HG03039 (cell line): Measurements from ENCODE around the gene ZZZ3.
"Not testable (repeated sequence)": the region's sequence is repeated elsewhere in the genome, so short reads cannot be mapped to it uniquely, and the experiment has no call there.

Source experiments
- ATAC-seq: cut with Tn5 transposase; IDR thresholded peaks from one replicate; pipeline ENCODE4 v1.9.1; 2021; ENCODE audit warnings: mild to moderate bottlenecking, moderate library complexity; ENCODE audit not compliant: unreplicated experiment

The ZZZ3 gene

DNA sequence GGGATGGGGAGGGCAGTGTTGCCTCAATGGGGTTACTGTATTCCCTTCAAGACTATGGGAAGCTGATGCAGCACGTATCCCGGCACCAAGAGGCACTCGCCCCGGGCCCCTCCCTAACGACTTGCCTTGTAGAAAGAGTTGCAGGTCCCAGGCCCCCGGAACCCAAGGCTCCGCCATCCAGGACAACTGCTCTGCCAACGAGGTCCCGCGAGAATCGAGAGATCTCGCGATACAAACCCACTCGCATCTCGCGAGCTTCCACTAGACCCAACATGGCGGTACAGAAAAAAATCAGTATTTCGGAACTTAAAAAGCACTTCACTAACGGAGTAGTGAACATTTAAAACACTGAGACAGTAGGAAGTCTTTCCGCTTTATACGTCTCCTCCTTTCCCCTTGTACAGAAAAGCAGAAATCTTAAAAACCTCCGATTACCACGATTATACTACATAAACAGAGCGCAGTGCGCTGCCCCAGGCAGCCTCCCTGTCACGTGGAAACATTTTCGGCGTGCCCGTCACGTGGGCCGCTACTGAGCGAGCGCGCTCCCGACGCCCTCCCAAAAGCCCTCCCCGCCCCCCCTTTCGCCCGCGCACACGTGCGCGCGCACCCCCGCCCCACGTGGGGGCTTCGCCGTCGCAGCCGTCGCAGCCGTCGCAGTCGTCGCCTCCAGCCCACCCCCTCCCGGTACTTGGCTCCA is at the start of gene ZZZ3:
Gene ZZZ3, minus strand, starts transcription at position 199 of the 700 bp plus-strand sequence. CDS start 49,304 bp downstream, outside the sequence.
- peak; percentile 63 for ATAC-seq

DNA sequence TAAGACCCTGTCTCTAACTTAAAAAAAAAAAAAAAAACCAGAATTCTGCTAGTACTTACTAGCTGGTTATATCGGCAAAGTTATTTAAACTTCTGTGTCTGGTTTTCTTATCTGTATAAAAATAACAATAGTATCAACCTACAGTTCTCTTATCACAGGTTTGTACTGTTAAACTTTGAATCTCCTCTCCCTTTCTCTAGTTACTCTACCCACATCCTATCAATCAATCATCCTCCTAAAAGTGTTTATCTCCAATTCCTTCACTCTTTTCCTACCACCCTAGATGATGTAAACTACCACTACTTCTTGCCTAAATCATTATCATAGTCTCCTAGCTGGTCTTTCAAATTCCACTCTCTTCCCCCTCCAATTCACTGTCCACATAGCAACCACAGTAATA is 49.6 kb upstream of the ZZZ3 start:
- ATAC-seq, result no peak

DNA sequence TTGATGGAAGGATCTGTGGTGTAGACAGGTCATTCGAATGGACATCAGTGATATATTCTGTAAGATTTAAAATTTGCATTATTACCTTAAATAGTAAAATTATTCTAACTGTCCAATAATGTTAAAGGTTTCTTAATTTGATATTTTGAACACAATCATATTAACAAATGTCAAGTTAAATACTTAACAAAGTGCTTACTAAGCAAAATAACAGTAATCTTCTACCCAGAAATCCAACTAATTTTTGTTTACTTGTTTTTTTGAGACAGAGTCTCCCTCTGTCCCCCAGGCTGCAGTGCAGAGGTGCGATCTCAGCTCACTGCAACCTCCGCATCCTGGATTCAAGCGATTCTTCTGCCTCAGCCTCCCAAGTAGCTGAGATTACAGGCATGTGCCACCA is 43.2 kb upstream of the ZZZ3 start:
- no peak for ATAC-seq

DNA sequence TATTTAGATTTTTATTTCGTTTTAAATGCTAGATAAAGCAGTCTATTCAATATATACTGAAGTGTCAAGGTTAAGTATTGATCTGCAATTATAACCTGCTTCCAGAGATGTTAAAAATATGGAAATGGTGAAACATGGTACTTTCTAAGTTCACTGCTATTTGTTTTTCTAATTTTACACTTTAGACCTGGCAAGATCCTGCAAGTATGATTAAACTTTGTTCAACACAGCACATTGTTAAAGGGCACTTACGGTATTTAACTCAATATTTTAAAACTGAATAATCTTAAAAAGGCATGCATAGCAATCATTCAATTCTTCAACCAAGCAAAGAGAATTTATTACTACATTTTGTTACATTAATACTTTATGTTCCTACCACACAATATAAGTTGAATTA is 35.7 kb upstream of the ZZZ3 start:
- no peak for ATAC-seq

DNA sequence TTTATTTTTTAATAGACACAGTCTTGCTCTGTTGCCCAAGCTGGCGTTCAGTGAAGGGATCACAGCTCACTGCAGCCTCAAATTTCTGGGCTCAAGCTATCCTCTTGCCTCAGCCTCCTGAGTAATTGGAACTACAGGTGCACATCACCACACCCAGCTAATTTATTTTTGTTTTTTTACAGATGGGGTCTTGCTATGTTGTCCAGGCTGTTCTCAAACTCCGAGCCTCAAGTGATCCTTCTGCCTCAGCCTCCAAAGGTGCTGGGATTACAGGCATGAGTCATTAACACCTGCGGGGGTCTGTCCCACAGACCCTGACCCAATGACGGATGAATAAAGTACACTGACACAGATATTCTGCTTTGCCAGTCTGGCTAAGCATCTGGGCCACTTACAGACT is 33.6 kb upstream of the ZZZ3 start:
- ATAC-seq, result no peak

DNA sequence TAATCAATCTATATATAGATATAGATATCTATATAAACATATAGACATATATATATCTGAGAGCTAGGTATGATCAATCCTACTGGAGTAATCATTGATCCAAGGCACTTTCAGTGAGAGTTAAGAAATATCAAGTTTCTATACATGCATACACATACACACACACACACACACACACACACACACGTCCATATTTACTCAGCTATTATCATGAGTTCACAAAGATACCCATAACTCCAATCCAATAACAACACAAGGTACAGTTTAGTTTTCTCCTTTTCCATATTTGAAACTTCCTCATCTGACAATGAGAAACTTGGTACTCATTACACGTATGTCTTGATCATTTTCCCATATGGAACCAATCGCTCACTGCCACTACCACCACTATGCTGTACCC is 27.3 kb upstream of the ZZZ3 start:
- ATAC-seq, result no peak

DNA sequence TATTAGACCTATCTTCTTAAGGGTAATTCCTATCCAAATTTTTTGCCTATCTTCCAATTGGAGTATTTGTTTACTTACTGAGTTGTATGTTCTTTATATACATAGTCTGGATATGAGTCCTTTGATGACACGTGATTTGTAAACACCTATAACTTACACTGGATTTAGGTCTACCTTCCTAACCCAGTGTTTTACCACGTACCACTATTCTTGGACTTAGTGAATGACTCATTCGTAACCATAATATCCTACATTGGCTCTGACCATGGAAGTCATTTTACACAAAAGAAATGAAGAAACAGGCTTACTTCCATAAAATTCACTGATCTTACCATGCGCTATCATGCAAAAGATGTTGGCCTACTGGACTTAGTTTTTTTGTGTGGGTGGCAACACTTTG is 23.9 kb upstream of the ZZZ3 start:
- ATAC-seq, result no peak

DNA sequence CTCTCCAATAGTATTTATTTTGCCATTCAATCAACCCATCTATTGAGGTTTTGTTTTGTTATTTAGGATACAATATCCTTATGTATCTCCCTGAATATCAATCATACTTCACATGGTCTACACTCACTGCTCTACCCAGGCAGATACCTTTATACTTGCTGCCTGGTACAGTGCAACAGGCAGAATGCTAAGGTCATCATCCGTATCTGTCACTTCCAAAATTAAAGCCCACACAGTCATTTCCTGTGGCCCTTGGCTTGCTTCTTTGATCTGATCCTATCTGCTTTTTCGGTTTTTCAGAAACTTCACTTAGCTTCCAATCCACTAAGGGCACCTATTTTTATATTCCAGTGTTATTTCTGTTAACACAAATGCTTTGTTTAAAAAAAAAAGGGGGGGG is 22.3 kb upstream of the ZZZ3 start:
- no peak for ATAC-seq

DNA sequence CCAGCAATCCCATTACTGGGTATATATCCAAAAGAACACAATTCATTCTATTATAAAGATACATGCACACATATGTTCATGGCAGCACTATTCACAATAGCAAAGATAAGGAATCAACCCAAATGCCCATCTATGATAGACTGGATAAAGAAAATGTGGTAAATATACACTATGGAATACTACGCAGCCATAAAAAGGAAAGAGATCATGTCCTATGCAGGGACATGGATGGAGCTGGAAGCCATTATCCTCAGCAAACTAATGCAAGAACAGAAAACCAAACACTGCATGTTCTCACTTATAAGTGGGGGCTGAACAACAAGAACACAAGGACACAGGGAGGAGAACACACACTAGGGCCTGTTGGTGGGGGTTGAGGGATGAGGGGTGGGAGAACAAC is 17.2 kb upstream of the ZZZ3 start:
- not testable (repeated sequence) for ATAC-seq

DNA sequence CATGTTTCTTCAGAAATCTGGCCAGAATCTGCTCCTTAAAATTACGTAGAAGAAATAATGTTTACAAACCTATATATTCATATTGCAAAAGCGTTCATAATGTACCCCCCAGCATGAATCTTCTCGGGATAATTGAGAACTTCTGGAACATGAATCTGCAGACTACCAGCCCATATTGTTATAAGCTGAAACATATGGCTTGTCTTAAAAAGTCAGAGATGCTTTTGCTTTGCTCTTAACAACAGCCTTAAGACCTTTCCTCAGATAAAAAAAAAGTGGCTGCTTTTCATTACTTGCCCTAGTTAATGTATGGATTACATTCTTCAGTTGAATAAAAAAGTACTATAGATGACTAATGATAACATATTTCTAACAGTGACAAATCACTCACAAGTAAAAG is 15.0 kb upstream of the ZZZ3 start:
- ATAC-seq, result no peak

DNA sequence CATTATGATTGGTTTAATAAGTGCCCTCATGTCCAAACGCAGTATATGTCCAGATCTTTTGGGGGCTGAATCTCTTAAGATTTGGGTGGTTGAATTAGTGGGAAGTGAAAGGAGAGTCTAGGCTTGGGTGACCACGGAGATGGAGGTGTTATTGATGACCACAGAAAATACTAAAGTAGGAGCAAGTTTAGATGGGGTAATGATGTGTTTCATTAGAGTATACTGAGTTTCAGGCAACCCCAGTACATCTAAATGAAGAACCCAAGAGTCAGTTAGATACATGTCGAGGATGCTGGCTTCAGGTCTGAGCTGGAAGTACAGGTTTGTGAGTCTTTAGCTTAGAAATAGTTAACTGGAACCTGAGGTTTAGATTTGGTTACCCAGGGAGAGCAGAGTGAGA is 6.5 kb upstream of the ZZZ3 start:
- no peak for ATAC-seq

DNA sequence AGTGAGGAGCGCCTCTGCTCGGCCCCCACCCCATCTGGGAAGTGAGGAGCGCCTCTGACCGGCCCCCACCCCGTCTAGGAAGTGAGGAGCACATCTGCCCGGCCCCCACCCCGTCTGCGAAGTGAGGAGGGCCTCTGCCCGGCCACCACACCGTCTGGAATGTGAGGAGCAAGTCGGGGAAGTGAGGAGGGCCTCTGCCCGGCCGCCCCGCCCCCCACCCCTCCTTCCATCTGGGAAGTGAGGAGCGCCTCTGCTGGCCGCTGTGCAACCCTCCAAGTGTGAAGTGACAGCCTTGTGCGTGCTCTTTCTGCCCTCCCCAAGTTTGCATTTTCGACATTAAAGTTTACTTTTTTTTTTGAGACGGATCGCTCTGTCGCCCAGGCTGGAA is 5.1 kb upstream of the ZZZ3 start:
- ATAC-seq, result no peak

DNA sequence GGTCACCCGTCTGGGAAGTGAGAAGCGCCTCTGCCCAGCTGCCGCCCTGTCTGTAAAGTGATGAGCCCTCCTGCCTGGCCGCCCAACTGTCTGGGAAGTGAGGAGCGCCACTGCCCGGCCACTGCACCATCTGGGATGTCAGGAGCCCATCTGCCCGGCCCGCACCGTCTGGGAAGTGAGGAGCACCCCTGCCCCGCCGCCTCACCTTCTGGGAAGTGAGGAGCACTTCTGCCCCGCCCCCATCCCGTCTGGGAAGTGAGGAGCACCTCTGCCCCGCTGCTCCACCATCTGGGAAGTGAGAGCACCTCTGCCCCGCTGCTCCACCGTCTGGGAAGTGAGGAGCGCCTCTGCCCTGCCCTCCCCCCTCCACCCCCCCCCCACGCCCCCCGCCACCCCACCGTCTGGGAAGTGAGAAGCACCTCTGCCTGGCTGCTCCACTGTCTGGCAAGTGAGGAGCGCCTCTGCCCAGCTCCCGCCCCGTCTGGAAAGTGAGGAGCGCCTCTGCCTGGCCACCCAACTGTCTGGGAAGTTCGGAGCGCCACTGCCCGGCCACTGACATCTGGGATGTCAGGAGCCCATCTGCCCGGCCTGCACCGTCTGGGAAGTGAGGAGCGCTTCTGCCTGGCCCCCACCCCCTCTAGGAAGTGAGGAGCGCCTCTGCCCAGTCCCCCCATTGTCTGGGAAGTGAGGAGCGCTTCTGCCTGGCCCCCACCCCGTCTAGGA is 4.5 kb upstream of the ZZZ3 start:
- ATAC-seq, result no peak

DNA sequence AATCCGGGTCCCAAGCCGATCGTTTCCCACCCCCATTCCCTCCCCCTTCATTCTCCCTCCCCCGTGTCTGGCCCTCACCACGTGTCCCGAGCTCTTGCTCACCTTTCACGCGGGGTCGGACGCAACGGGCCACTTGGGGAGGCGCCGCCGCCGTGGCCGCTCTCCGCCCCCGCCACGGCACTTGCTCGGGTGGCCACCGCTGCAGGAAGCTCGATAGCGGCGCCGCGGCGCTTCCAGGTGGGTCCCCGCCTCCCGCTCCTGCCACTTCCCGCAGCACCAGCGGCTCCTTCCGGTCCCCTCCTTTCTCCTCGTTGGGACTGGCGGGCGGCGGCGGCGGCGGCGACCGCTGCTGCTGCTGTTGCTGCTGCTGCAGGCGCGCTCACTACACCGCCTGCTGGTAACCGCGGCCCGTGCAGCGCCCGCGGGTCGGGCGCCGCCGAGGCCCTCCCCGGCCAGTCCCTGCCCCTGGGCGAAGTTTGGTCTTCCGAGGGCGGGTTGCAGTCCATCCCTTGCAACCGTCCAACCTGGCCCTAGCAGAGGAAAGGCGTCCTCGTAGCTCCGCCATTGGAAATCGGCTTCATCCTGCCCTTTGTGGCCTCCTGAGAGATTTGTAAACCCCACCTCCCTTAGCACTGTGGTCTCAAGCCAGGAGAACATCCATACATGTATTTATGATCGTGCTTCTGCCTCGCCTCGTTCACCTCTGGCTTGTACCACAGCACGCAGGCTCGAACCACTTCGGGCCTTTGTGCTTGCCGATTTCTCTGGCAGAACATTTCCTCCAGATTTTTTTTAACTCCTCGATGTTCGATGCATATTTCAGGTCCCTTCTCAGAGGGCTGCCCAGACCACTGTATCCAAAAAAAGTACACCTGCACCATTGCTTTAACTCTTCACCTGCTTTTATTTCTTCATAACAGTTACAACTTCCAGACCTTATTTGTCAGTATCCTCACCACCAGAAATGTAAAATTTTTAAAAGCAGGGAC is 996 bp upstream of the ZZZ3 start:
- ATAC-seq, result peak; percentile 71

DNA sequence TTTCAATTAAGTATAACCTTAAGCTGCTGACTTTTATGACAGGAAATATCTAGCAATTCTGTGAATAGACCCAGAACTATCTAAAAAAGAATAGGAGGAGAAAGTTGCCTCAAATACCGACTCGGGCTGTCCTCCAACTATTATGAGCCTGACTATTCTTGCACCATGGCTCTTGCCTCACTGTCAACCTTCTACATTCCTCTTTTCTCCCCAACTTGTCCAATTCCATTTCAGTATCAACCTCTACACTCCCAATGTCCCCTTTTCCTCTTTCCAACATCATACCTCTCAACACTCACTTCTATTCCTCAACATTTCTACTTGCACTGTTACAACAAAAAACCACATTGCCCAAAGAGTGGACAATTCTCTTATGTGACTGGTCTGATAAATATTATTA is 2.3 kb downstream of the ZZZ3 start:
- ATAC-seq, result no peak

DNA sequence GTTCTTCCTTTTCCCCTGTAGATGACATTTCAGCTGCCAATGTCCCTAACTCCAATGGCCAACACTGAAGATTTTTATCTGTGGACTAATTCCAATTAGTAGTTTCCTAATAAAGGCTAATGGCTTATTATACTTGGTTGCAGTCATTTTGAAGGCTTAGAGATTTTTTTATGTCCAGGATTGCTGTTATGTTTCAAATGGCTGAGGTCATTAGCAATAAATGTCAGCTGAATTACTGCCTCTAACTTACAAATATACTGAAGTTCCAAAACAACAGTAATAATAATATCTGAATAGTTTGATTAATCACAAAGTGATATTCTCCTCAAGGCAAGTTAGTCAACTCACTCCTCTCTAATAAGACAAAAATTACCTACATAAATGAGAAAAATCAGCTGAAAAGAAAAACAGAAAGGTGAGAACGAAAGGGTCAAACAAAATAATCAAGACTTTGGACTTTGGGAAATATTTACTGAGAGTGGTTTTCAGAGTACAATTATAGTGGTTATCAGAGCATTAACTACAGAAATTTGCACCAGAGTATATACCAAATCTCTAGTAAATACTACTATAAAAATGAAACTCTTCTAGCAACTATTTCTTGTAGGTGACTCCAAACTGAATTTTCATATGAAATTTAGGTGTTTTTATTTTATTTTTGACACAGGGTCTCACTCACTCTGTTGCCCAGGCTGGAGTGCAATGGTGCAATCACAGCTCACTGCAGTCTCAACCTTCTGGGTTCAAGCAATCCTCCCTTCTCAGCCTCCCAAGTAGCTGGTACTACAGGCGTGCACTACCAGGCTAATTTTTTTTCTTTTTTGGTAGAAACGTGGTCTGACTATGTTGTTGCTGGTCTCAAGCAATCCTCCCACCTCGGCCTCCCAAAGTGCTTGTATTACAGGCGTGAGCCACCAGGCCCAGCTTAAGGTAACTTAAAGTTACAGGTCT is 3.5 kb downstream of the ZZZ3 start:
- ATAC-seq, result no peak

DNA sequence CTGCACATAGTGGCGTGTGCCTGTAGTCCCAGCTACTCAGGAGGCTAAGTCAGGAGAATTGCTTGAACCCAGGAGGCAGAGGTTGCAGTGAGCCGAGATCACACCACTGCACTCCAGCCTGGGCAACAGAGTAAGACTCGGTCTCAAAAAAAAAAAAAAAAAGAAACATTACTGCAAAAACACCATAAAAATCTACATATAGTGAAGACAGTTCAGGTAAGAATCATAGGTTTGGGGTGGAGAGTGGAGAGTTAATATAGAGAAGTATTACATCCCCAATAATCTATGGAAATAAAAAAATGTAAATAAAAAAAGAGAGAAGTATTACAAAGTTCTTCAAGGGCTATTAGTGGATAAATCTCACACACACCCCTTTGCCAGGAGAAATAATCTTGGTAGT is 7.7 kb downstream of the ZZZ3 start:
- not testable (repeated sequence) for ATAC-seq

DNA sequence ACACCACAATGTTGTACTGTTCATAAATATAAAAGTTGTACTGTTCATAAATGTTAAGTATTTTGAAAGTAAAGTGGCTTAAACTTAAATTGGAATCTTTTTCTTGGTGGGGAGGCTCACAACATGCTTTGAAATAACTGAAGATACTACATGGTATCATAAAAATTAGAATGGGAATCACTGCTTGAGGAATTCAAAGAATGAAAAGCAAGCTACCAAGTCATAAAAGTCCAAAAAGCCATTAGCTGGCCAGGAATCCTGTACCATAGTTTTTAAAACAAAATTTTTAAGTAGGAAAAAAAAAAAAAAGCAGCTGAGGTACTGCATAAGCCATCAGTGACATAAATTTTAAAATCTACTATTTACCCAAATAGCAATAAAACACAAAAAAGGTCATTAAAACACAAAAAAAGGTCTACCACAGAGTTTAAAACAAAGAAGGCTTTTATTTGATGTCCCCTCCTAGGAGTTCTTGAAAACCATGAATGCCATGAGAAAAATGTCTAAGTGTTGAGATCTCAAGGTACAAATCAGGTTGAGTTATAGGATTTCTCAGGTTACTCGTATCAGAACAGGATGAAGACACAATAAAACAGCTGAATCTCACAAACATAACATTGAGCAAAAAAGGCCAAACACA is 8.6 kb downstream of the ZZZ3 start:
- no peak for ATAC-seq

DNA sequence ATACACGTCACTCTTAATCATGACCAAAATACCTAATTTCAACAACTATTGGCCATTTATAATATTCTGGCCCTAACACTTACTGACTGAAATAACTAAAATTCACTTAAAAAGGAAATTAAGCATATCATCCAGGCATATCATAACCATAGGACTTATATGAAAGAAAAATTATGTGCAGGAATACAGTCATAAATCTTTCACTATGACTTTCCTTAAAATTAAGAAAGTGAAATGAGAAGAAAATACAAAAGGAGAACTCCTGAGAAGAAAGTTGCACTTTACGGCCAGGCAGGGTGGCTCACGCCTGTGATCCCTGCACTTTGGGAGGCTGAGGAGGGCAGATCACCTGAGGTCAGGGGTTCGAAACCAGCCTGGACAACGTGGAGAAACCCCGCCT is 9.4 kb downstream of the ZZZ3 start:
- no peak for ATAC-seq

DNA sequence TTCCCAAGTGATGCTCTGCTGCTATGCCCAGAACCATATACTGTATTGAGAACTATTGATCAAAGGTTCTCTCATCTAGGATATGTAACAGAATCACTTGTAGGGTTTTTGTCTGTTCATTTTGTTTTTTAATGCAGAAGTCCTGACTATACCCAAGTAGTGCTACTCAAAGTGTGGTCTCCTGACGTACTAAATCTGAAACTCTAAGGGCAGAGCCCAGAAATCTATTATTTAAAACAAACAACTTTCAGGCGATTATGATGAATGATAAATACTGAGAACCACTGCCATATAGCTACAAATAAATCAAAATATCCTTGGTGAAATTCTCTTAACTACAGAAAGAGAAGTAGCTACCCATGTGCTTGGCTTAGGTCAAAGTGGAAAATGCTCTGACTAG is 10.1 kb downstream of the ZZZ3 start:
- ATAC-seq, result no peak
